GM10266 (cell line): Measurements from ENCODE around the gene PAGE1.

Experiments
- DNase-seq: peaks from one replicate; pipeline ENCODE4 v3.0.0; 2012; ENCODE audit errors: extremely low spot score
- TF ChIP-seq, protein P1 (sequence below): IDR thresholded peaks from 2 replicates; pipeline ENCODE4 v1.5.1; 2012; ENCODE audit warnings: mild to moderate bottlenecking, low read depth; ENCODE audit not compliant: control insufficient read depth, insufficient read depth; ENCODE audit errors: missing control alignments

Gene PAGE1

DNA sequence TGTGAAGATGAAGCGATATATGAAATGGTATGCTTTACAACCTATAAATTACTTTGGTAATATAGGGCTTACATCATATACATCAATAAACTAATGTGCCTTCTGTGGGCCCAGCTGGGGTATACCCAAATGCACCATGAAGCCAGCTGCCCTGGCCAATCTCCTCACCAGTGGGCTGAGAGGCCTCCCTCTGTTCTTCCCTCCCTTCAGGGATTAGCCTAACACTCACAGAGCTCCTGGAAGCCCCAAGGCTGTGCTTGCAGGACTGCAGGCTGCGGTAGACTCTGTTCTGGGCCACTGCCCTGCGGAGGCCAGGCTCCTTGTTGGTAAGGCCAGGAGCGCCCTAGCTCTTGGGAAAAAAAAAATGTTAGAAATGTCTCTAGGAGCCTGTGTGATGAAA, 33.9 kb downstream of the PAGE1 start:
- TF ChIP-seq, protein P1, sequence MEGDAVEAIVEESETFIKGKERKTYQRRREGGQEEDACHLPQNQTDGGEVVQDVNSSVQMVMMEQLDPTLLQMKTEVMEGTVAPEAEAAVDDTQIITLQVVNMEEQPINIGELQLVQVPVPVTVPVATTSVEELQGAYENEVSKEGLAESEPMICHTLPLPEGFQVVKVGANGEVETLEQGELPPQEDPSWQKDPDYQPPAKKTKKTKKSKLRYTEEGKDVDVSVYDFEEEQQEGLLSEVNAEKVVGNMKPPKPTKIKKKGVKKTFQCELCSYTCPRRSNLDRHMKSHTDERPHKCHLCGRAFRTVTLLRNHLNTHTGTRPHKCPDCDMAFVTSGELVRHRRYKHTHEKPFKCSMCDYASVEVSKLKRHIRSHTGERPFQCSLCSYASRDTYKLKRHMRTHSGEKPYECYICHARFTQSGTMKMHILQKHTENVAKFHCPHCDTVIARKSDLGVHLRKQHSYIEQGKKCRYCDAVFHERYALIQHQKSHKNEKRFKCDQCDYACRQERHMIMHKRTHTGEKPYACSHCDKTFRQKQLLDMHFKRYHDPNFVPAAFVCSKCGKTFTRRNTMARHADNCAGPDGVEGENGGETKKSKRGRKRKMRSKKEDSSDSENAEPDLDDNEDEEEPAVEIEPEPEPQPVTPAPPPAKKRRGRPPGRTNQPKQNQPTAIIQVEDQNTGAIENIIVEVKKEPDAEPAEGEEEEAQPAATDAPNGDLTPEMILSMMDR = no peak
- no peak for DNase-seq

- DNase-seq = no peak
- TF ChIP-seq, protein P1 = no peak
Observed at GRCh38 chrX:49659771-49660170, 36.0 kb downstream of the PAGE1 start.

- no peak for DNase-seq
- TF ChIP-seq, protein P1 = no peak
Observed at GRCh38 chrX:49656533-49656932, 39.3 kb downstream of the PAGE1 start.

GRCh38 chrX:49644991-49645637, 50.7 kb downstream of the PAGE1 start:
- no peak for DNase-seq
- TF ChIP-seq, protein P1 = no peak
